Measurements from ENCODE around the gene TNFSF11.

Gene TNFSF11

GRCh38 chr13:42611086-42611779 is 37.3 kb downstream of the TNFSF11 start:
- no peak for DNase-seq (ENCODE audit: low spot score)

- DNase-seq (ENCODE audit: low spot score), result no peak
Observed at GRCh38 chr13:42612021-42612765, 38.2 kb downstream of the TNFSF11 start.

GRCh38 chr13:42614436-42615035 is 40.6 kb downstream of the TNFSF11 start:
- no peak for DNase-seq (ENCODE audit: low spot score)

GRCh38 chr13:42615691-42616090 is 41.7 kb downstream of the TNFSF11 start:
- DNase-seq (ENCODE audit: low spot score), result no peak

- no peak for DNase-seq (ENCODE audit: low spot score)
Observed at GRCh38 chr13:42617221-42617620, 43.3 kb downstream of the TNFSF11 start.

- DNase-seq (ENCODE audit: low spot score), result no peak
Observed at GRCh38 chr13:42623916-42624315, 50.0 kb downstream of the TNFSF11 start.

GRCh38 chr13:42625611-42626010 is 51.7 kb downstream of the TNFSF11 start:
- DNase-seq (ENCODE audit: low spot score), result no peak

- DNase-seq (ENCODE audit: low spot score), result no peak
Observed at GRCh38 chr13:42626176-42626860, 52.4 kb downstream of the TNFSF11 start.

GRCh38 chr13:42628666-42629065 is 54.7 kb downstream of the TNFSF11 start:
- DNase-seq (ENCODE audit: low spot score), result no peak

- DNase-seq (ENCODE audit: low spot score), result no peak
Observed at GRCh38 chr13:42631181-42631580, 57.2 kb downstream of the TNFSF11 start.

GRCh38 chr13:42633495-42633894 is 59.5 kb downstream of the TNFSF11 start:
- no peak for DNase-seq (ENCODE audit: low spot score)

GRCh38 chr13:42638101-42638500 is 64.1 kb downstream of the TNFSF11 start:
- no peak for DNase-seq (ENCODE audit: low spot score)

GRCh38 chr13:42638886-42639285 is 64.9 kb downstream of the TNFSF11 start:
- no peak for DNase-seq (ENCODE audit: low spot score)

- DNase-seq (ENCODE audit: low spot score), result no peak
Observed at GRCh38 chr13:42643076-42643475, 69.1 kb downstream of the TNFSF11 start.

- no peak for DNase-seq (ENCODE audit: low spot score)
Observed at GRCh38 chr13:42644841-42645240, 70.9 kb downstream of the TNFSF11 start.

GRCh38 chr13:42645717-42646116 is 71.8 kb downstream of the TNFSF11 start:
- DNase-seq (ENCODE audit: low spot score), result no peak

- DNase-seq (ENCODE audit: low spot score), result no peak
Observed at GRCh38 chr13:42649141-42649540, 75.2 kb downstream of the TNFSF11 start.

GRCh38 chr13:42649831-42650230 is 75.9 kb downstream of the TNFSF11 start:
- no peak for DNase-seq (ENCODE audit: low spot score)

- no peak for DNase-seq (ENCODE audit: low spot score)
Observed at GRCh38 chr13:42650506-42650905, 76.6 kb downstream of the TNFSF11 start.

- no peak for DNase-seq (ENCODE audit: low spot score)
Observed at GRCh38 chr13:42651936-42652641, 78.1 kb downstream of the TNFSF11 start.

GRCh38 chr13:42652642-42653415 is 78.9 kb downstream of the TNFSF11 start:
- DNase-seq (ENCODE audit: low spot score), result no peak

Data from activated CD4-positive, alpha-beta T cell treated with anti-CD3 and anti-CD28 coated beads, Interleukin-2, Interleukin-4, amounts not matched to agents 100 ng/mL and 50 ng/mL, durations not matched to agents 16 hours and 8 hours (primary cell).